Esophagus squamous epithelium (tissue), 5 donors: ENCODE measurements around the gene MACO1. TPM values are rescaled to one million over a fixed set of nuclear protein-coding genes. Genes with fewer than 3 reads are reported as not detected.

Experiments
- DNase-seq: peaks from one replicate; lab custom pipeline; 2025; lab: John Stamatoyannopoulos, UW
- H3K27ac ChIP-seq, 4 donors: fragments of 200-600 bp; sonication (generic); one replicate each; pipeline ENCODE4 v1.5.1; 2016 to 2019; ENCODE audit warnings: mild to moderate bottlenecking in 1 of 4
- H3K27me3 ChIP-seq, 4 donors: fragments of 200-600 bp; sonication (generic); 1 replicate in 3 of 4; 2 replicates in 1 of 4; pipeline versions ENCODE4 v1.5.1 to v1.6.0; 2017 to 2021; ENCODE audit warnings: antibody characterized with exemption in 1 of 4
- H3K36me3 ChIP-seq, 3 donors: fragments of 200-600 bp; sonication (generic); one replicate each; pipeline ENCODE4 v1.5.1; 2016 to 2019
- H3K4me1 ChIP-seq, 3 donors: fragments of 200-600 bp; sonication (generic); one replicate each; pipeline ENCODE4 v1.5.1; 2017 to 2019
- H3K4me3 ChIP-seq, 4 donors: fragments of 200-600 bp; sonication (generic); 1 replicate in 3 of 4; 2 replicates in 1 of 4; pipeline ENCODE4 v1.5.1; 2016 to 2019; ENCODE audit warnings: mild to moderate bottlenecking in 2 of 4, moderate library complexity in 1 of 4
- H3K9me3 ChIP-seq, 3 donors: fragments of 200-600 bp; sonication (generic); one replicate each; pipeline ENCODE4 v1.5.1; 2016 to 2019
- POLR2A ChIP-seq, 4 donors: fragments of 450-650 bp; IDR thresholded peaks; one replicate each; pipeline ENCODE4 v1.6.1; 2017; ENCODE audit warnings: antibody characterized with exemption in 4 of 4, mild to moderate bottlenecking in 4 of 4, moderate library complexity in 3 of 4
- WGBS, 2 donors: methylation state at CpG; one replicate each; pipeline ENCODE4 v1.1.5; 2018; 5-methylcytosine and 5-hydroxymethylcytosine counted together
- intact Hi-C: fragments of 100-400 bp; cut with DNase I; formaldehyde crosslinking; loops from one replicate; pipeline ENCODE4 v1.15.0; 2022
- total RNA-seq, 4 donors: library from RNA; depleted of rRNA; stranded (reverse); fragments of >200 nt; gene quantifications; one replicate each; pipeline ENCODE4 v1.1.0, GENCODE V29; 2016
- TF ChIP-seq, protein P1 (sequence below), 6 experiments: fragments of 450-650 bp in 4 of 6; fragments of 200-600 bp in 2 of 6; sonication (generic) in 2 of 6; IDR thresholded peaks; one replicate each; pipeline ENCODE4 v1.5.1; 2016 to 2019; ENCODE audit warnings: antibody characterized with exemption in 6 of 6, mild to moderate bottlenecking in 4 of 6, moderate library complexity in 4 of 6
- donor health status: DM: yes; HTN: yes; CAD: no.

Gene MACO1
- total RNA-seq, 4 donors from 2014 or later: 14.4 to 18.8 (median 14.9) TPM

DNA sequence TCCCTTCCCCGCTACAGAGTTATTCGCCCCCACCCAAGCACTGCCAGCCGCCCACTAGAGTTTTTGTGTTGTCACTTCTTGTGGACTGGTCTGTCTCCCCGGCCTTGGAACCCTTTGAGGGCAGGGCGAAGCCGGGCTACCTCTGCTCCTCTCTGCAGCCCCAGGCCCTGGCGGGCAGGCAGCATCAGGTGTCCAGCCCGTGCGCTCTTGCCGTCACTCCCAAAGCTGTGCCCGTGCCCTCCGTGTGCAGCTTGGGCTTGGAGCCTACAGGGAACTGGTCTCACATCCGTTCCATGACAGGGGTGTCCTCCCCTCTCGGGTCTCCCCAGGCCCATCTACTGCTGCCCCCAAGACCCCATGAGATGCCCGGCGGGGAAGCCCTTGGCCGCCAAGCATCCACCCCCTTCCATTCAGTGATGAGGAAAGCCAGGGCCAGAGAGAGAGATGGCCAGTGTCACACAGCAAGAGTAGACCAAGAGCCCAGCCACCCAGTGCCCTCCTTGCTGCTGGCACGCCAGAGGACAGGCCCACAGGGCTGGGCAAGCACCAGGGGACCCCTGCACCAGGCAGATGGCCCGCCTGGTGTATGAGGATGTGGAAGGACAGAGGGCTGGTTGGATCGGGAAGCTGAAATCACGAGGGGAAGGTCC is 97.4 kb downstream of the MACO1 start:
- no peak for DNase-seq
- intact Hi-C loops: loop anchor here (10.0 kb wide), 1 partner anchor 123 kb away; no protein-coding TSS in a partner anchor
- TF ChIP-seq, protein P1, sequence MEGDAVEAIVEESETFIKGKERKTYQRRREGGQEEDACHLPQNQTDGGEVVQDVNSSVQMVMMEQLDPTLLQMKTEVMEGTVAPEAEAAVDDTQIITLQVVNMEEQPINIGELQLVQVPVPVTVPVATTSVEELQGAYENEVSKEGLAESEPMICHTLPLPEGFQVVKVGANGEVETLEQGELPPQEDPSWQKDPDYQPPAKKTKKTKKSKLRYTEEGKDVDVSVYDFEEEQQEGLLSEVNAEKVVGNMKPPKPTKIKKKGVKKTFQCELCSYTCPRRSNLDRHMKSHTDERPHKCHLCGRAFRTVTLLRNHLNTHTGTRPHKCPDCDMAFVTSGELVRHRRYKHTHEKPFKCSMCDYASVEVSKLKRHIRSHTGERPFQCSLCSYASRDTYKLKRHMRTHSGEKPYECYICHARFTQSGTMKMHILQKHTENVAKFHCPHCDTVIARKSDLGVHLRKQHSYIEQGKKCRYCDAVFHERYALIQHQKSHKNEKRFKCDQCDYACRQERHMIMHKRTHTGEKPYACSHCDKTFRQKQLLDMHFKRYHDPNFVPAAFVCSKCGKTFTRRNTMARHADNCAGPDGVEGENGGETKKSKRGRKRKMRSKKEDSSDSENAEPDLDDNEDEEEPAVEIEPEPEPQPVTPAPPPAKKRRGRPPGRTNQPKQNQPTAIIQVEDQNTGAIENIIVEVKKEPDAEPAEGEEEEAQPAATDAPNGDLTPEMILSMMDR (IDR thresholded peaks at IDR 0.05): no peak
- TF ChIP-seq POLR2A (IDR thresholded peaks at IDR 0.05): no peak

DNA sequence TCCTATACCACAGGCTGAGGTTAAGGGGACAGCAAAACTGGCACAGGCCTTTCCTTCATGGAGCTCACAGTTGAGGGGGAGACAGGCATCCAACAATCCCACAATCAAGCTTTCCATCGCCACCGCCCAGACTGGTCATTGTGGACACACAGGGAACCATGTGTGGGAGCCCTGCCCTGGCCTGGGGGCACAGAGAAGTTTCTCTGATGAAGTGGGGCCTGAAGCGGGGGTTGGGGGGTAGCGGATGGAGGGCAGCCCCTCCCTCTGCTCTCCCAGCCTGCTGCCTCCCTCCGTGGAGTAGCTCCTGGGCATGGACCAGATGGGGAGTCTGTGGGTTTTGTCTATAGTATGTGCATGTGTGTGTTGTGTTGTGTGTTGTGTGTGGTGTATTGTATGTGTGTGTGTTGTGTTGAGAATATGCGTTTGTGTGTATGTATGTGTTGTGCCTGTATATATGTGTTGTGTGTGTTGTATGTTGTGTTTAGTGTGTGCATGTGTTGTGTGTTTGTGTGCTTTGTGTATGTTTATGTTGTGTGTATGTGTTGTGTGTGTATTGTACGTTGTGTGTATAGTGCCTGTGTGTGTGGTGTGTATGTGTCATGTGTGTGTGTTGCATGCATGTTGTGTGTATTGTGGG is 98.3 kb downstream of the MACO1 start:
- no peak for TF ChIP-seq POLR2A (IDR thresholded peaks at IDR 0.05)
- TF ChIP-seq, protein P1 (IDR thresholded peaks at IDR 0.05): no peak
- intact Hi-C loops: loop anchor here (10.0 kb wide), 1 partner anchor 124 kb away; no protein-coding TSS in a partner anchor
- Histone ChIP-seq H3K27me3 (no peaks in the 10 kb centered on the region), H3K4me1 (peaks cover 0 to 29% (median 0%) of the 10 kb centered on the region in 3 donors), H3K36me3 (no peaks in the 10 kb centered on the region), H3K27ac (no peak overlapping the region), H3K4me3 (no peak overlapping the region), H3K9me3 (no peaks in the 10 kb centered on the region)
- 74 to 77% methylated on average over 2 to 5 of the region's 7 CpGs for WGBS, 2 donors
- DNase-seq: no peak

More for the DNA sequence above, 97.4 kb downstream of the MACO1 start:
- no peaks in the 10 kb centered on the region for H3K27me3 ChIP-seq
- peaks cover 0 to 29% (median 0%) of the 10 kb centered on the region in 3 donors for H3K4me1 ChIP-seq
- no peak overlapping the region for H3K4me3 ChIP-seq
- 67 to 72% methylated on average over 11 to 14 of the region's 21 CpGs for WGBS, 2 donors
- H3K27ac ChIP-seq: no peak overlapping the region
- no peaks in the 10 kb centered on the region for H3K36me3 ChIP-seq
- H3K9me3 ChIP-seq: no peaks in the 10 kb centered on the region

DNA sequence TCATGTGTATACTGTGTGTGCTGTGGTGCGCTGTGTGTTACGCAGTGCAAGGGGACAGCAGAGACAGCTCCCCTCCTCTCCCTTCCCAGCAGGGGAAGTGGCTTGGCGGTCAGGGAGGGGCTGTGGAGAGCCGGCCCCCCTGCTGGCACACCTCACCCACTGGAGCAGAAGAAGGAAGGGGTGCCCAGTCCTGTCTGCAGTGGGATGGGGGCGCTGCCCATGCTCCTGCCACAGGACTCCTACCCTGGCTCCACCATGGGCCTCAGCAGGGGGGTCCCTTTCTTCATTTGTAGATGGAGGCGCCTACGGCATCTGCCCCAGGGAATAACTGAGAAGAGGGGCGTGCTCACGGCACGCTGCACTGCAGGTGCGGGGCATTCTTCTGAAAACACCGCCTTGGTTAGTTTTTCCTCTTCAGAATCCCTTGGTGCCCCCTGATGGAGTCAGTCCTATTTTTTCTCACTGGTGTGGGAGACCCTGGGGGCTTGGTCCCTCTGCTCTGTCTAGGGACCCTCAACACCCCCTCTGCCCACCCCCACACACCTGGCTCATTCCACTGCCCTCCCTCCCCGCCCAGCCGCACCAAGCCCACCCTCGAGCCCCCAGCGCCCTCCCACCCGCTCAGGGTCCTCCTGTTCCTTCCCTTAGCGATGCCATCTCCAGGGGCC is 99.0 kb downstream of the MACO1 start:
- no peak overlapping the region for H3K4me3 ChIP-seq
- no peak for TF ChIP-seq POLR2A (IDR thresholded peaks at IDR 0.05)
- TF ChIP-seq, protein P1 (IDR thresholded peaks at IDR 0.05): no peak
- intact Hi-C loops: loop anchor here (10.0 kb wide), 1 partner anchor 125 kb away; no protein-coding TSS in a partner anchor
- no peaks in the 10 kb centered on the region for H3K36me3 ChIP-seq
- H3K9me3 ChIP-seq: no peaks in the 10 kb centered on the region
- DNase-seq: no peak
- 40 to 77% methylated on average over 1 to 5 of the region's 18 CpGs for WGBS, 2 donors
- no peaks in the 10 kb centered on the region for H3K27me3 ChIP-seq
- H3K27ac ChIP-seq: no peak overlapping the region
- H3K4me1 ChIP-seq: peaks cover 0 to 29% (median 0%) of the 10 kb centered on the region in 3 donors

DNA sequence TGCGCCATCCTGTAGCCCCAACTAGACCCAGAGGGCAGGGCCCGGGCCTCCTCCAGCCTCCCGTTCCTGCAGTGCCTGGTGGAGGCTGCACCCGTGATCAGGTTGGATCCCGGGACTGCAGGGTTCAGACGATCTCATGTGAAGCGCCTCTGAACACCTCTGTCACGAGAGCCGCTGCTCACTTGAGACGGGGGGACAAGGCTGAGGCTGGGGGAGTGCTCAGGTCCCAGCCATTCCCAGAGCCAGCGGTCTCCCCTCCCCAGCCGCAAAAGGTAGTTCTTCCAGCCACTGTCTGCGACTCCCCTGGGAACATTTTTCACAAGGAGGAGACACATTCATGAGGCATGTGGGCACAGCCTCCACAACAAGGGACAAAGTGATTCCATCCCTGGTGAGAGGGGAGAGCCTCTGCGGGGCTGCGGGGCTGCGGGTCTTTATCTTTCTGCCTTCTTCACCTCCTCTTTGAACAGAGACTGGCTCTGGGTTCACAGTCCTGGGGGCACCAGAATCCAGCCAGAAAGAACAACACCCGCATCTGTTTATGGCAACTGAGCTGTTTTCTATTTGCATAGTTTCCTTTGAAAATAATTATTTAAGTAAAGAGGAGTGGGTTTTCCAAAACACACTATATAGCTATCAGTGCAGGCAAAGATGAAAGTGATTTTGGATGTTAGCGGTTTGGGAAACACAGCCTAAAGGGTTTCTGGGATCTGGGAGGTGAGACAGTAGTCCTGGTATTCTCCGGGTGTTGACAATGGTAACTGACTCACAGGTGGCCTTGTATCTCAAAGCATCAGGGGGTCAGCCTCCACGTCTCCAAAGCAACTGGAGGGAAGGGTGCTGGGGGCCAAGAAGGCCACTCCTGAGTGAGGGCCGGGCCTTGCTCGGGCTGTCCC is 99.7 kb downstream of the MACO1 start:
- 85% methylated on average over 9 to 17 of the region's 22 CpGs for WGBS, 2 donors
- H3K4me1 ChIP-seq: peaks cover 0 to 29% (median 0%) of the 10 kb centered on the region in 3 donors
- H3K36me3 ChIP-seq: no peaks in the 10 kb centered on the region
- H3K9me3 ChIP-seq: no peaks in the 10 kb centered on the region
- intact Hi-C loops: no loop called here
- H3K27ac ChIP-seq: no peak overlapping the region
- no peaks in the 10 kb centered on the region for H3K27me3 ChIP-seq
- no peak for TF ChIP-seq POLR2A (IDR thresholded peaks at IDR 0.05)
- TF ChIP-seq, protein P1 (IDR thresholded peaks at IDR 0.05): no peak
- H3K4me3 ChIP-seq: no peak overlapping the region
- no peak for DNase-seq
